Esophagus (tissue), 2 donors: ENCODE results near the gene SLC8A3. TPM values are rescaled to one million over a fixed set of nuclear protein-coding genes. Genes with fewer than 3 reads are reported as not detected.

ENCODE experiments used
- H3K27ac ChIP-seq, 2 donors: one replicate each; pipeline ENCODE4 v1.5.1; 2013; ENCODE audit warnings: low read depth in 2 of 2, mild to moderate bottlenecking in 2 of 2, inconsistent platforms in 1 of 2, low read length in 1 of 2, moderate library complexity in 1 of 2
- H3K27me3 ChIP-seq, 2 donors: one replicate each; pipeline ENCODE4 v1.6.1; 2013; ENCODE audit warnings: low read length in 2 of 2, control low read depth in 1 of 2, mild to moderate bottlenecking in 1 of 2; ENCODE audit not compliant: insufficient read depth in 2 of 2, control insufficient read depth in 1 of 2
- H3K36me3 ChIP-seq, 2 donors: one replicate each; pipeline ENCODE4 v1.6.1; 2013; ENCODE audit warnings: low read length in 1 of 2; ENCODE audit not compliant: control insufficient read depth in 2 of 2, insufficient read depth in 2 of 2
- H3K4me1 ChIP-seq, 2 donors: one replicate each; pipeline ENCODE4 v1.6.1; 2013; ENCODE audit warnings: low read length in 1 of 2; ENCODE audit not compliant: control insufficient read depth in 2 of 2, insufficient read depth in 2 of 2
- H3K4me3 ChIP-seq, 2 donors: one replicate each; pipeline ENCODE4 v1.5.1; 2013; ENCODE audit warnings: low read length in 2 of 2, mild to moderate bottlenecking in 2 of 2, low read depth in 1 of 2, moderate library complexity in 1 of 2
- H3K9me3 ChIP-seq, 2 donors: one replicate each; pipeline ENCODE4 v1.6.1; 2013; ENCODE audit warnings: mild to moderate bottlenecking in 2 of 2, low read depth in 1 of 2, low read length in 1 of 2, moderate library complexity in 1 of 2; ENCODE audit not compliant: control insufficient read depth in 2 of 2, insufficient read depth in 1 of 2
- WGBS, 2 donors: extraction: QIAGEN DNeasy Blood & Tissue Kit; methylation state at CpG; one replicate each; pipeline ENCODE4 v1.1.7; 2013; 5-methylcytosine and 5-hydroxymethylcytosine counted together
- polyA plus RNA-seq, 2 donors: library from polyadenylated mRNA; stranded (reverse); fragments of 200-250 nt; gene quantifications; one replicate each; pipeline ENCODE4 v1.2.3, GENCODE V29; 2013
- donor health status: healthy with polysubstance abuse.
- donor health status: Bipolar disorder and iron deficiency.

SLC8A3 gene
- polyA plus RNA-seq, 2 donors = 0.04 TPM; not detected in 1

DNA sequence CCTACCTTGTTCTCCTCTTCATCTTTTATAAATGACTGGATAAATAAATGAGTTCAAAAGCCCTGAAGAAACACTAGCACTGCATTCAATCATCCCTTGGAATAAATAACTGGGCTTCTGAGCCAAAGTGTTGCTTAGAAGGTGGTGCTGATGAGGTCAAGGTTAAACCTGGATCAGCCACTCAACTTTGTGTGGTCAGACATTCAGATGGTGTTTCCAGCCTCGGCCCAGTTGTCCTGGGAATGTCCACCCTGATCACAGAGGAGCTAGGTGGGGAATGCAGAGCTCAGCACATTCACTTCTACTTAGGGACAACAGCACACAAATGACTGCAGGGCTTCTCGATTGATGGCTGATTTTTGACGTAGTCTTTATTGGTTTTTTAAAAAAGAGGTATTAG is 88.7 kb downstream of the SLC8A3 start:
- H3K4me1 ChIP-seq = no peaks in the 10 kb centered on the region
- H3K27me3 ChIP-seq = no peaks in the 10 kb centered on the region
- H3K4me3 ChIP-seq = no peak overlapping the region
- H3K27ac ChIP-seq = no peak overlapping the region
- H3K36me3 ChIP-seq = no peaks in the 10 kb centered on the region
- H3K9me3 ChIP-seq = no peaks in the 10 kb centered on the region
- WGBS, 2 donors = 74 to 78% methylated on average over 3 of the region's 3 CpGs

DNA sequence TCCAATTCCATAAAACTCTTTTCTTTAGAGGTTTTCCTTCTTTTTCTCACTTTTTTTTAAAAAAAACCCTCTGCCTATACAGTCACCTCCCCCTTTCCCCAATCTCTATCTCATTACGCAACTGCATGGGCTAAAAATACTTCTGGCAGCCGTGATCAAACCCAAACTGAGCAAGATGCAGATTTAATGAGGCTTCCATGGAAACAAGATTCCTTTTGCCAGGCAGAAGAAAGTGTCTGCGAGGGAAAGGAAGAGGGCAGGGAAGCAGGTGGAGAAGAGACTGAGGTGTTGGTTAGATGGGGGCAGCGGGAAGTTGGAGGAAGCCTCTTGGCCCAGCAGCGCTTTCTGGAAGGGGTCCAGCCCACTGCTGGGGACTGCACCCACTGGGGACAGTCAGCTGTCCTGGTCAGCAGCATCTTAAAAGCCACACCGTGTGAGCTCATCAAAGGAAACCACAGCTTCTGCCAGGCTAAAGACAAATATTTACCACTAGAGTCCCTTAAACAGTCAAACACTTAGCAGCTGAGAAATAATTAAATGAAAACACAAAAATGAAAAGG is 90.4 kb downstream of the SLC8A3 start:
- Histone ChIP-seq H3K36me3 (no peaks in the 10 kb centered on the region), H3K4me1 (no peaks in the 10 kb centered on the region), H3K4me3 (no peak overlapping the region), H3K27me3 (no peaks in the 10 kb centered on the region), H3K27ac (no peak overlapping the region), H3K9me3 (no peaks in the 10 kb centered on the region)
- WGBS, 2 donors = 16 to 25% methylated on average over 6 of the region's 6 CpGs

DNA sequence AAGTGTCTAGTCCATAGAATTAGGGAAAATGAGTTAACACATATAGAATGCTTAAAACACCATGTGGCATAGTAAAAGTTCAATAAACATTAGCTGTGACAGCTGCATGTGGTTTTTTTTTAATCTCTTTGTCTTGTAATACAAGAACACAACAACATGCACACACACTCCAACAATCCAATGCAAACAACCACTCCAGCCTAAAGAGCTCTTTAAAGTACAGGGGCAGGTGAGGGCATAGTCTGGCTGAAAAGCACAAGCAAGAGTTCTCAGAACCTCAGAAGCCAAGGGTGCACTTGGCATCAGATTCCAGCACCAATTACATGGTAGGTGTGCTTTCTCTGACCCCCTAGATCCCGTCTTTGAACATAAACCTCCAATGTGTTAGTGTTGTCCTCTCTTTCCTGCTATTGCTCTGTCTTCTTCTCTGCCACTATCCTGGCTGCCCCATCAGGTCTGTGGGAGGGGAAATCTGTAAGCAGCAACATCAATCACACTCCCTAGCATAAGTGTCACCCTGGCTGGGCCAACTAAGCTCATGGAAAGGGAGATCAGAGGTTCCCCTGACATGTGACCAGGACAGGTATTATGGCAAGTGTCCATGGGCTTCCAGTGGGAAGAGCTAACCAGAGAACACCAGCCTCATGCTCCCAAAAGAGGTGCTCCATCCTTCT is 91.0 kb downstream of the SLC8A3 start:
- Histone ChIP-seq H3K27me3 (no peaks in the 10 kb centered on the region), H3K4me3 (no peak overlapping the region), H3K9me3 (no peaks in the 10 kb centered on the region), H3K4me1 (no peaks in the 10 kb centered on the region), H3K36me3 (no peaks in the 10 kb centered on the region), H3K27ac (no peak overlapping the region)
- 24 to 37% methylated on average over 1 of the region's 1 CpG for WGBS, 2 donors

DNA sequence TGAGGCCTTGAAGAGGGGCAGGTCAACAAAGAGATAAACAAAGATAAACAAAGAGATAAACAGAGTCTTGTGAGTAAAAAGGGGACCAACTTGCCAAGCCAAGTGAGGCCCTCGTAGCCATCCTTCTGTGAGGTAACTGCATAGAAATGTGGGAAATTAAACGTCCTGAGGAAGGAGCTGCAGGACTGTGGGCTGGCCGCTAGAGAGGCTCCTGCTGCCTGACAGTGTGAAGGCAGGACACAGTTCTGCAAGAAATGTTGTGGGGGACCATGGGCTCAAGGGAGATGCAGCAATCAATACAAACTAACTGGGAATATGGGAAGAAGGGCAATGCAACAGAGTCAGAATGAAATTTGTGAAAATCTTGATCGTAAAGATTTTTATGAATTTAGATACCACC is 91.9 kb downstream of the SLC8A3 start:
- Histone ChIP-seq H3K36me3 (no peaks in the 10 kb centered on the region), H3K4me3 (no peak overlapping the region), H3K27me3 (no peaks in the 10 kb centered on the region), H3K9me3 (no peaks in the 10 kb centered on the region), H3K4me1 (no peaks in the 10 kb centered on the region), H3K27ac (no peak overlapping the region)
- 35 to 37% methylated on average over 4 of the region's 4 CpGs for WGBS, 2 donors

DNA sequence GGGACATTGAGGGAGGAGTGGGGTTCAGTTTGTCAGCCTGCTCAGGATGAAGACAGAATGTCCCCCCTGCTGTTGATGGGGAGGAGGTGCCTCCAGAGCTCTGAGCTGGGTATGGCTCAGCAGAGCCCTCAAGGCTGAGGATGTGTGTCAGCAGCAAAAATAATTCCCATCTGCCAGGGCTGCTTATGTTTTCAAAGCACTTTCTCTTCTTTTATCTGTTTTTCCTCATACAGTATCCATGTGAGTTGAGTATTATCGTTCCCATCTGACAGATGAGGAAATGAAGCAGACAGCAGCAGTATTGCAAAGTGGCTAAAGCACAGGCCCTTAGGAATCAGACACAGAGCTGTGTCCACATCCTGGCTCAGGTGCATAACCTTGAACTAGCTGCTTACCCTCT is 94.1 kb downstream of the SLC8A3 start:
- 57 to 78% methylated on average over 1 of the region's 1 CpG for WGBS, 2 donors
- Histone ChIP-seq H3K27ac (no peak overlapping the region), H3K36me3 (no peaks in the 10 kb centered on the region), H3K27me3 (no peaks in the 10 kb centered on the region), H3K4me1 (no peaks in the 10 kb centered on the region), H3K4me3 (no peak overlapping the region), H3K9me3 (no peaks in the 10 kb centered on the region)

DNA sequence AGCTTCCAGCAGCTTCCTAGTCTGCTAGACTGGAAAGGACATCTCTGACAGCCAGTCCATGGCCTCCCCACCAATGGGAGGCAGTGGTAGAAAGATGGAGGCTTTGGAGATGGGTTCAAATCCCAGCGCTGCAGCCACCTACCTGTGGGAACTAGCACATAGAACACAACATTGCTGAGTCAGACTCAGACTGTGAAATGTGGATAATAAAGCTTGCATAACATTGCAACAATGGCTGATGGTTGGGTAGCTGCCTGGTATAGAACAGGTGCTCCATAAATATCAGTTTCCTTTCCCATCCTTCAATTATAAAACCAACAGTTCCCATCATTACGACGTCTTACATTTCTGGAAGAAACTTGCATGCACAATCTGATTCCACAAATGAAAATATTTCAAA is 94.6 kb downstream of the SLC8A3 start:
- H3K27me3 ChIP-seq = no peaks in the 10 kb centered on the region
- 89 to 91% methylated on average over 3 of the region's 3 CpGs for WGBS, 2 donors
- no peaks in the 10 kb centered on the region for H3K36me3 ChIP-seq
- H3K9me3 ChIP-seq = no peaks in the 10 kb centered on the region
- H3K4me3 ChIP-seq = no peak overlapping the region
- no peaks in the 10 kb centered on the region for H3K4me1 ChIP-seq
- no peak overlapping the region for H3K27ac ChIP-seq

DNA sequence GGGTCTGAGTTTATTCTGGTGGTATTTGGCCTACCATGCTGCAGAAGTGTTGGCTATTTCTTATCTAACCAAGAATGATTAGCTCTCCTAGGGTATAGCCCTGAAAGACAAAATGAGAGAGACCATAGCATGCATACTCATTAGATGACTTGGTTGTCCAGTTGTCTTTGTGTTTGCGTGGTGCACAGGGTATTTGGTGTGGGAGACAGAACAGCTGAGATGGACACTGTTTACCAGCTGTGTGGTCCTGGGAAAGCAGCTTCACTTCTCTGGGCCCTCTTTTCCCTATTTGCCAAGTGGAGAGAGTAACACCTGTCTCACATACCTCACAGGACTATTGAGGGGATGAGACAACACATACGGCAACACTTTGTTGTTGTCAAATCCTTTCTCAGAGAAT is 95.6 kb downstream of the SLC8A3 start:
- Histone ChIP-seq H3K36me3 (no peaks in the 10 kb centered on the region), H3K4me1 (no peaks in the 10 kb centered on the region), H3K27ac (no peak overlapping the region), H3K4me3 (no peak overlapping the region), H3K27me3 (no peaks in the 10 kb centered on the region), H3K9me3 (no peaks in the 10 kb centered on the region)
- WGBS, 2 donors = 70 to 79% methylated on average over 2 of the region's 2 CpGs

DNA sequence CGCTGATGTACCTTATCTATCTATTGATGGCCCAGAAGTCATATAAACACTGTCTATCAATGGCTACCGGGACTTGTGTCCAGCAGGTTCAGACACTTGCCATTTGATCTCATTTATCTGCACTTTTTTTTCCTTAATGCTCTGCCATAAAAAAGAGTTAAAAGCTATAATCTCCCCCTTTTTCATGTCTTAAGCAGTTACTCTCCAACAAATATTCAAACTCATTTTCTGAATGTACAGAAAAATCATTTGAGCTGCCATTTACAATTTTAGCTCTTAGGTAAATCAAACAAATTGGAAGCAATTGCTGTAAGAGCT is 101.4 kb downstream of the SLC8A3 start:
- Histone ChIP-seq H3K9me3 (no peaks in the 10 kb centered on the region), H3K4me1 (no peaks in the 10 kb centered on the region), H3K4me3 (no peak overlapping the region), H3K27me3 (peaks cover 0 to 4% of the 10 kb centered on the region in 2 donors), H3K36me3 (no peaks in the 10 kb centered on the region), H3K27ac (no peak overlapping the region)
- 7 to 15% methylated on average over 2 of the region's 2 CpGs for WGBS, 2 donors

DNA sequence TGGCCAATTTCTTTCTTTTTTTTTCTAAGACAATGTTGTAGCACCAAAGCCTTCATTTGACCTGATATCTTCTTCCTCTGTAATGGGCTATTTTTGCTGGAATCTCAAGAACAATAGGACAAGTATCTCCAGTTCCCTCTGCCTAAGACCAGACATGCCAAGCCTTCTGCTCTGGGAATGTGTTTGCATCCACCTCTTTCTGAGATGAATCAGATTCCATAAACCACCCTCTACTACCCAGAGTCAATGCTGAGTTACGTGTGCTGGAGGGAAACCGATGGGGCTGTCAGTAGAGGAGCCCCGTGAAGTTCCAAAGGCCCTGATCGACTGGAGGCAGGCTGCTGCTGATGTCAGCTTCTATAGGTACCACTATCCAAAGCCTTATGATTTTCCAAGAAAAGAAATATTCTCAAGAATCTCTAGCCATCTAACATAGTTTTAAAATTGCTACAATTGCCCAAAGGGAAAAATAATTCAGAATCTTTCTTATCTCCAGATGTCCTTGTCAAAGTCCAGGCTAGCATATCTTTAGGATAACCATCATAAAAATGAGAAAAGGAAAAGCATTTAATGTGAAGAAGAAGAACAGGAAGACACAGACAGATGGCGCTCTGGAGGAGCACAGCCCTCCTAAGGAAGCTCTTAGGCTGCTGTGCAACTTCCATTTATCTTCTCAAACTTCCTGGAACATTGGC is 101.9 kb downstream of the SLC8A3 start:
- Histone ChIP-seq H3K27ac (no peak overlapping the region), H3K27me3 (peaks cover 0 to 4% of the 10 kb centered on the region in 2 donors), H3K4me3 (no peak overlapping the region)

DNA sequence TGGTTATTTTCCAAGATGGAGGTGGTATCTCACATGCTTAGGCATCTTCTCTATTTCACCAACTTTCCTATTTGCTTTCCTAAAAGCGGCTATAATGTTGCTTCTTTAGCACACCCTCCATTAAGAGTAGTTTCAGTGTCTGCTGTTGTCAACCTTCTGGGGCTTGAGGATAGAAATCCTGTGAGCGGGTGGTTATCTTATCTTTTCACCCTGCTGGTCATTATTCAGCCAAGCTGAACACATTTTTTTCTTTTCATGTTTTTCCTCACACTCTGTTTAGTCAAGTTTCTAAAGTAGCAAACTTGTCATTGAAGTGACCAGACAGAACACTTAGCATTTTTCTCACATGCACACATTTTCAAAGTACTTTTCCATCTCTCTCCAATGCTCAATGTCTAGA is 104.5 kb downstream of the SLC8A3 start:
- 34 to 36% methylated on average over 2 of the region's 2 CpGs for WGBS, 2 donors
- H3K36me3 ChIP-seq = no peaks in the 10 kb centered on the region
- H3K9me3 ChIP-seq = no peaks in the 10 kb centered on the region
- no peak overlapping the region for H3K27ac ChIP-seq
- peaks cover 0 to 4% of the 10 kb centered on the region in 2 donors for H3K27me3 ChIP-seq
- H3K4me3 ChIP-seq = no peak overlapping the region
- no peaks in the 10 kb centered on the region for H3K4me1 ChIP-seq

More for the DNA sequence above, 101.9 kb downstream of the SLC8A3 start:
- 38 to 44% methylated on average over 5 of the region's 5 CpGs for WGBS, 2 donors
- no peaks in the 10 kb centered on the region for H3K9me3 ChIP-seq
- no peaks in the 10 kb centered on the region for H3K36me3 ChIP-seq
- H3K4me1 ChIP-seq = no peaks in the 10 kb centered on the region
